GM12801 (cell line): ENCODE measurements around the gene SELENOM.

Source experiments
- TF ChIP-seq, protein P1 (sequence below): IDR thresholded peaks from one replicate; pipeline ENCODE4 v1.5.1; 2011; ENCODE audit warnings: control low read depth; ENCODE audit not compliant: insufficient read length; ENCODE audit errors: extremely low read depth

The SELENOM gene

DNA sequence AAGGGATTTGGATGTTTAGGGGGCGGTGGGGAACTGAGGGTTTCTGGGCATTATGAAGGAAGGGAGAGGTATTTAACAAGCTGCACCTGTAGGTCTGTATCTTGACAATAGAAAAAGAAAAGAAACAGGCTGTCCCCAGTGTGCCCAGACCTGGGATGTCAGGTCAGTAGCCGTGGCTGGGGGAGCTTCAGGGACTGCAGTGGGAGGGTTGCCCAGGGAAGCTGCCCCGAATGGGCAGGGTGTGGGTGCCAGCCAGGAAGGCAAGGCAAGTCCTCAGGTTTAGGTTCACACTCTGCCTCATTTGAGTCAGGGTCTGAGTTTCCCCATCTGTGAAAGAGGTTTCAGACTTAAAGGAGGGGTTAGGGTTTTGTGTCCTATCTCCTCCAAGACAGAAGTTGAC is 16.9 kb upstream of the SELENOM start:
- TF ChIP-seq, protein P1, sequence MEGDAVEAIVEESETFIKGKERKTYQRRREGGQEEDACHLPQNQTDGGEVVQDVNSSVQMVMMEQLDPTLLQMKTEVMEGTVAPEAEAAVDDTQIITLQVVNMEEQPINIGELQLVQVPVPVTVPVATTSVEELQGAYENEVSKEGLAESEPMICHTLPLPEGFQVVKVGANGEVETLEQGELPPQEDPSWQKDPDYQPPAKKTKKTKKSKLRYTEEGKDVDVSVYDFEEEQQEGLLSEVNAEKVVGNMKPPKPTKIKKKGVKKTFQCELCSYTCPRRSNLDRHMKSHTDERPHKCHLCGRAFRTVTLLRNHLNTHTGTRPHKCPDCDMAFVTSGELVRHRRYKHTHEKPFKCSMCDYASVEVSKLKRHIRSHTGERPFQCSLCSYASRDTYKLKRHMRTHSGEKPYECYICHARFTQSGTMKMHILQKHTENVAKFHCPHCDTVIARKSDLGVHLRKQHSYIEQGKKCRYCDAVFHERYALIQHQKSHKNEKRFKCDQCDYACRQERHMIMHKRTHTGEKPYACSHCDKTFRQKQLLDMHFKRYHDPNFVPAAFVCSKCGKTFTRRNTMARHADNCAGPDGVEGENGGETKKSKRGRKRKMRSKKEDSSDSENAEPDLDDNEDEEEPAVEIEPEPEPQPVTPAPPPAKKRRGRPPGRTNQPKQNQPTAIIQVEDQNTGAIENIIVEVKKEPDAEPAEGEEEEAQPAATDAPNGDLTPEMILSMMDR, result no peak

DNA sequence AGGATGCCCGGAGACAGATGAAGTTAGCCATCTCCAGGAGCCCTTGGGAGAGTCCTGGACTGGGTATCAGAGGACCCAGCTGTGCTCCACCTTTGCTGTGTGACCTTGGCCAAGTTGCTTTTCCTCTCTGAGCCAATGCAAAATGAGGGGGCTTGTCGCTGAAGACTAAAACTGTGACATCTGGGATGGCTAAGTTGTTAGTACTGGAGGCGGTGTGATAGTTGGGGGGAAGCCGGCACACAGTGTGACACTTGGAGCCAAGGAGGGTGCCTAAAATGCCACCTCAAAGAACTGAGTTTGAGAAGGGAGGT is 15.9 kb upstream of the SELENOM start:
- TF ChIP-seq, protein P1, result no peak

DNA sequence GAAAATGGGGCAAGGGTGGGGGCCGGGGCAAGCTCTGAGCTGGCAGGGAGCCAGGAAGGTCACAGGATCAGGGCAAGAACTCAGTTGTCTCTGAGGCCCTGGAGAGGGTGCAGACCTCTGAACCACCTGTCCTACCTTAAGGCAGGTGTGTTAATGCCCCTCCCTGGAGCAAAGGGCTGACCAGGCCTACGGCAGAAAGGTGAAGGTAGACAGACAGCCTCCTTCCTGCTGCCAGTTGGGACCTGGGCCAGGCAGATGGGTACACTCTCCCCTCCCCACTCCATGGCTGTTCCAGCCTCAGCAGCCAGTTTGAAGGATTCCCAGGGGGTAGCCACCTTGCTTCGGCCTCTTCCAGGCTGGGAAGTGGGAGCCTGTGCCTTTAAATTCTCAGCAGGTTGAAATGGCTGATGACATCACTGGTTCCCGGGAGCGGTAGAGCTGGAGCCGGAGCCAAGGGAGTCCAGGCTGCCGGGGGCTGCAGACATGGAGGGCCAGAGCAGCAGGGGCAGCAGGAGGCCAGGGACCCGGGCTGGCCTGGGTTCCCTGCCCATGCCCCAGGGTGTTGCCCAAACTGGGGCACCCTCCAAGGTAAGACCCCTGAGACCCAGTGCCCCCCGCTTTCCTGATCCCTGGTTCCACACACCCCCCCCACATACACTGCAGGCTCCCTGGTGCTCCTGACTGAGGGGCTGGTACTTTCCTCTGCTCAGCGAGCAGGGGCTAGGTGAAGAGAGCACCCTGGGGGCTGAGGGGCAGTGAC is 15.3 kb upstream of the SELENOM start, which contains the start of gene INPP5J:
INPP5J (plus strand) TSS at position 435 of the 760 bp plus-strand sequence; CDS start at position 484, 49 bp downstream.
- TF ChIP-seq, protein P1, result no peak

DNA sequence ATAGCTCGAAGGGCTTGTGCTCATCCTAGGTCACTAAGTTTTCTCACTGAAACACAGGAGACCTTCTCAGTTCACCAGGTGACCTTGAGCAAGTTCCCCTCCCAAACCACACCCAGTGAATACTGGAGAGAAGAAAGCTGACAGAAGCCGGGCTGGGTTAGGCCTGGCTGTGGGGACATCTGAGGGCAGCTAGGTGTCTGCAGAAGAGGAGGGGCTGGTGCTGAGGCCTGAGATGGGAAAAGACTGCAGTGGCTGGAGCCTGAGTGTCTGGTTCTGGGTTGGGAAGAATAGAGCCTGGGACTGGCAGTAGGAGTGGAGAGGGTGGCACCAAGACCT is 14.8 kb upstream of the SELENOM start:
- TF ChIP-seq, protein P1, result no peak

DNA sequence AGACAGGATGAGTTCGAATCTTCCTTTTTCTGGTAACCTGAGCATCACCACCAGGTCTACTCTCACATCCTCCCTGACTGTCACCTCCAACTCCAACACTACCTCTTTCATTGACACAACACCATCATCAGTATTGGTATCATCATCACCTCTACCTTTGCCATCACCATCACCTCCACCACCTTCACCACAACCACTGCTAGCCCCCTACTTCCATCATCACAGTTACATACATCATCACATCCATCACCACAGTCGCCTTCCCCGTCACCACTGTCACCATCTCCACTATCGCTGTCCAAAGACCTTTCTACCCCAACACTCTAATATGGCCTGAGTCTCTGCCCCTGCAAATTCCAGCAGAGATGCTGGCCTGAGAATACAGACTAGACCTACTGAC is 14.0 kb upstream of the SELENOM start:
- TF ChIP-seq, protein P1, result no peak

DNA sequence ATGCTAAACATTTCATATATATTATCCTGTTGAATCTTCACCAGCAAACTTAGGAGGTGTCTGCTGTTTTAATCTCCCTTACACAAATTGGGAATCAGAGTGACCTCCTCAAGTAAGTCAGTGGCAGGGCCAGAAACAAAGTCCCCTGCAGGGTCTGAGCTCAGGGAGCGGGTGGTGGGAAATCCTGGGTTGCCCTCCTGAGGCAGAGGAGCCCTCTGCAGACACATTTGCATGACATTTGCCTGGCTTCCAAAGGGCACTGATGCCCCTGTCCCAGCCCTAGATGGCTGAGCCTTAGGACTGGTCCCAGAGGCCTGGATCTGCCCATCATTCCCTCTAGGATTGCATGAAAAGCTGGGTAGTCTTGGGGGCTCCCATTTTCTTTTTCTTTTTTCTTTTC is 13.3 kb upstream of the SELENOM start:
- TF ChIP-seq, protein P1, result no peak

DNA sequence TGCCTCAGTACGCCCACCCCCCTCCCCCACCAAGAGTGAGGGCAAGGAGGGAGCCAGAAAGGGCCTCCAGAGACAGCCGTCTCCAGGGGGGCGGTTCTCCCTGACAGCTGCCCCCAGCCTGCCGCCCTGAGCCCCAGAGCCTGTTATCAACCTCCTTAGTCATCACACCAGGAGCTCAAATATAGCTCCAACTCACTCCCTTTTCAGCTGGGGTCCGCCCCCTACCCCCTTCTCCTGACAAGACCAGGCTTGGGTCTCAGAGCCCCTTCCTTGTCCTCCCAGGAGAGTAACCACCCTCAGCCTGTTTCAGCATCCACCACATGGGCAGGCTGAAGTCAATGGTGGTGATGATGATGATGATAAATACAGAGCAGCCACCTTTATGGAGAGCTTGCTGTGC is 12.9 kb upstream of the SELENOM start:
- TF ChIP-seq, protein P1, result no peak
